Measurements from ENCODE around the gene KLF12.

The KLF12 gene

DNA sequence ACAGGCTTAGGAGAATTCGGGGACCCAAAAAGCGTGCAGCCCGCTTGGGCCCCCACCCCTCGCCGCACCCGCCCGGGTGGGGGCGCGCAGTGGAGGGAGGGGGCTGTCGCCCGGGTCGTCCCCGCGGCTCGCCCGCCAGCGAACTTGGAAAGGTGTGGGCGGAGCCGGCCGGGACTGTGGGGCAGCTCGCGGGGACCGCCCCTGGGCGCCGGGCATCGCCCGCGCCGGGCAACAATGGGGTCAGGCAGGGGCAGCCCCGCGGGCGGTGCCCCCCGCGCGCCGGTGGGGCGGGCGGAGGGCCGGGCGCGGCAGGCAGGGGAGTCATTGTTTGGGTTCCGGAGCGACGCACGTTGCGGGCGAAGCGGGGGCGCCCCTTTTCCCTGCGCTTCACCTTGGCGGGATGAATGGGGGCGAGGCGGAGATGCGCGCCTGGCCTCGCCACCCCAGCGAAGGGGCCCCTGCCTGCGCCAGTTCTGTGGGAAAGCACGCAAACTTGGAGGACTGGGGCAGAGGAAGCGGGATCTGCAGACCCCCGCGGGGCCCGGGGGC is 647 bp upstream of the KLF12 start:
- DNase-seq (ENCODE audit: low read depth) = peak; percentile 62

DNA sequence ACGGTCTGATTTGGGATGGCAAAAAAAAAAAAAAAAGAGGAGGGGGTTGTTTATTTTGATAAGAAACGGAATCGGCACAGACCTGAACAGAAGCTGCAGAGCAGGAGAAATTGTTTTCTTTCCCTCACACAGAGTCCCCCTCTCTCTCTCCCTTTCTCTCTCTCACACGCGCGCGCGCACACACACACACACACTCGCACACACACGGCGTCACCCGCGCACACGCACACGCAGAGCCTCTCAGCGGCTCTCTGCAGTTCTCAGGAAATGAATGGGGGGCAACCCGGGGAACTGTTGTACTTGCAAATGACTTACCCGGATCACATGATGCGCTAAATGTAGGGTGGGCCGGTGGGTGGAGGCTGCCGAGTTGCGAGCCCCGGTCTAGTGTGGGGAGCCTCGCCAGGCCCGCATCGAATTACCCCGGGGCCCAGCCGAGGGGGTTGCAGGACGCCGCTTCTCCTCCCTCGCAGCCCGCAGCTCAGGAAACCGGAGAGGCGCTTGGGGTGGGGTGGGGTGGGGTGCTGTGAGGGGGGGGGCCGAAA is 475 bp downstream of the KLF12 start:
- peak; percentile 87 for DNase-seq (ENCODE audit: low read depth)

- peak; percentile 20 for DNase-seq (ENCODE audit: low read depth)
Observed at GRCh38 chr13:74132776-74133656, 1.2 kb downstream of the KLF12 start.

DNA sequence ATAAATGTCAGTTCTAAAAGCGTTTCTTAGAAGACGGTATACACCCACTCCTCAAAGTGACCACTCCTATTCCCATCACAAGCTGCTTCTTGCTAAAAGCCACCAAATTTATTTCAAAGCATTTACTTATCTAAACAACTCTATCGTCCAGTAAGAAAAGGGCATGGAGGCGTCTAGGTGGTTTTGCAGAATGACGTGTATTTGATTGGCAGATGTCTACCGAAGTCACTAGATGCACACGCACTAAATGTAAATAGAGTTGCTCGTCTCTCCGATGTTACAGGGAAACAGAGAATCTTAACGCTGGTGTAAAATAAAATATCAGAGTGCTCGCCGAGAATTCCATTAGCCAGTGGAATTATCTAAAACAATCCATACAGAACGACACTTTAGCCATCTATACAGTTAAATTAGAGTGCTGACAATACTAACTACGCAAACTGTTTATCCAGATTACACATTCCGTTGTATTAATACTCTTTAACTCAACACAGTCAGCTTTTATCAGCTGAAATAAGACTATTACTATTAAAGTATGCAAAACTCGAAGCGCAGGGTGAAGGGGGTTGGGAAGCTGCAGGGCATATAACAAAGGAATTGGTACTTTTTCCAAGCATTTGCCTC is 1.9 kb downstream of the KLF12 start:
- peak; percentile 39 for DNase-seq (ENCODE audit: low read depth)

GRCh38 chr13:74131227-74131626 is 3.0 kb downstream of the KLF12 start:
- DNase-seq (ENCODE audit: low read depth) = no peak

GRCh38 chr13:74129500-74130191 is 4.6 kb downstream of the KLF12 start:
- DNase-seq (ENCODE audit: low read depth) = peak; percentile 14

DNA sequence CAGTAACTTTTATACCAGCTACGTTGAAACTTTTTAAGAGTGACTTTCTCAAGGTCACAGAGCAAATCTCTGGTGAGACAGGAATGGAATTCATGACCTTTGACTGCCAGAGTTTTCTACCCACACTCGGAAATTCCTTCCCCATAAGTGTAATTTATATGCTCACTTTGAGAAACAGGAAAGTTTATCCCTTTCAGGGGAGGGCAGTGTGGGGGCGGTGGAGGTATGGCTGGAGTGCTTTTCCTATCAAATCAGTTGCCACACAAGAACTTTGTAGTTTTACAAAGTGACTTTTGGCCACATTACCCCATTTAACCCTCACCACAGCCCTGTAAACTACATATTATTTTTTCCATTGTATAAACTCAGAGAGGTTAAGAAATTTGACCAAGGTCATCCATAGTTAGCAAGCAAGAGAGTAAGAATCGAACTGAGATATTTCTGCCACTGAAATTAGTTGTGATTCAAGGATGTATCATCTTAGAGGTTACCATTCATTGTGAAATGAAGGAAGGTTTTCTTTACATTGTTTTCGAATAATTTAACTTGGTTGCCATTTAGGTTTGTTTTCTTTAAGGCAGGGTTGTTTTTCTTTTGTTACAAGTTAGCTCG is 5.9 kb downstream of the KLF12 start:
- DNase-seq (ENCODE audit: low read depth) = no peak

DNA sequence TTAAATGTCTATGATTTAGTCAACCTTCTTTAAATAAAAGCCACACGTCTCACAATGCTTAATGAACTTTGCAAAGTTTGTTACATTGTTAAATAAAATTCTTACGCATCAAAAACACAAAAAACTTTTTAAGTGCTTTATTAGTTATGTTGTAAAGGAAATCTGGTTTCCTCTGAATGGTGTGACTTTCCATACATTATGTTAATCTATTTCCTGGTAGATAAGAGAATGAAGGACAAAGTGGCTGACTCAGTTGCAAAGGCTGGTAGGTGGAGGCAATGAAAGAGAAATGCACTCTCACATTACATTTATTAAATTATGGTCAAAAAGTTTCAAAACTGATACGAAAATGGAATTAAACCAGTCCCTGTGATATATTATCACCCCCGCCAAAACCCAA is 15.9 kb downstream of the KLF12 start:
- DNase-seq (ENCODE audit: low read depth) = no peak

DNA sequence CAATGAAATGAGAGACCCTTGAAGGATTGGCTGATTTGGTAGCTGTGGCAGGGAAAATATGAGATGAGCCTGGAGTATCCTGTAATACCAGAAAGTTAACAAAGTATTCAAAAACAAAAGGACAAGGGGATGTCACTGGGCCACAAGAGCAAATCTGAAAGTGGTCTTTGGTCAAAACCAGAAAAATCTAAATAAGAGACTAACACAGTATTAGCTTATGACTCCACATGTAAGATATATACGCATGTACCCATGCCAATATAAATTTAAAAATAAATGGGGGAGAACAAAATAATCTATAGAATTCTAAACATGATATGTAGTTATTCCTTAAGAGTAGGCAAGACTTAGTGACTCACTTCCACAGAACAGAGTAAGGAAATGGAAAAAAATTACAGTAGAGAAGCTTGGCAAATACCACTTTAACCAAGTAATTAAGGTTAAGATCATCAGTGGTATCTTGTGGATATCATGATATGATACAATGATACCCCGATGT is 16.9 kb downstream of the KLF12 start:
- DNase-seq (ENCODE audit: low read depth) = no peak

- DNase-seq (ENCODE audit: low read depth) = no peak
Observed at GRCh38 chr13:74115133-74115532, 19.1 kb downstream of the KLF12 start.

- no peak for DNase-seq (ENCODE audit: low read depth)
Observed at GRCh38 chr13:74114641-74115040, 19.6 kb downstream of the KLF12 start.

DNA sequence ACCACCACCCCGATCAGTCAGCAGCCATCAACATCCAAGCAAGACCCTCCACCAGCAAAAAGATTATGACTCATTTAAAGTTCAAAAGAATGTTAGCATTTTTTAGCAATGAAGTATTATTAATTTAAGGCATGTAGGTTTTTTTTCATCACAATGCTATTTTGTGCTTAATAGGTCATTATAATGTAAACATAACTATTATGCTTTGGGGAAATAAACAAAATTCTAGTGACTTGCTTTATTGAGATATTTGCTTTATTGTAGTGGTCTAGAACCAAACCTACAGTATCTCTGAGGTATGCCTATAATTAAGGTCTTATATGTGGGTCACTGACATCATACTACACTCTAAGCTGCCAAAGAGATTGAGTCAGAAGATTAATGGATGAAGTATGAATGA is 20.0 kb downstream of the KLF12 start:
- no peak for DNase-seq (ENCODE audit: low read depth)

- DNase-seq (ENCODE audit: low read depth) = no peak
Observed at GRCh38 chr13:74111901-74112824, 22.0 kb downstream of the KLF12 start.

GRCh38 chr13:74111399-74111798 is 22.8 kb downstream of the KLF12 start:
- DNase-seq (ENCODE audit: low read depth) = no peak

- no peak for DNase-seq (ENCODE audit: low read depth)
Observed at GRCh38 chr13:74110053-74110452, 24.2 kb downstream of the KLF12 start.

DNA sequence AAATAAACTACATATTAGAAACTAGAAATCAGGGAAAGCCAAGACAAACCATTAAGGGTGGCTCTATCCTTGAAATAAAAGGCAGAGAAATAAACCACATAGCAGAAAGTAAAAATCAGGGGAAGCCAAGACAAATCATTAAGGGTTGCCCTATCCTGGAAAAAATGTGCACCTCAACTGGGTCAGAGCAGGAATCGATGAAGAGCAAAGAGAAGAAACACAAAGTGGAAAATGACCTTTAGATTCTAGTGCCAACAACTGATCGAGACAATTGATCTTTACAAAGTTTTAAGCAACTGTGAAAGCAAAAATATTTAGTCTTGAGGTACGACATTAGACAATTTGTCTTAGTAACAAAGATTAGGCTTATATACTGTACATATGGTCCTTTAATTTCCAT is 26.6 kb downstream of the KLF12 start:
- DNase-seq (ENCODE audit: low read depth) = no peak

DNA sequence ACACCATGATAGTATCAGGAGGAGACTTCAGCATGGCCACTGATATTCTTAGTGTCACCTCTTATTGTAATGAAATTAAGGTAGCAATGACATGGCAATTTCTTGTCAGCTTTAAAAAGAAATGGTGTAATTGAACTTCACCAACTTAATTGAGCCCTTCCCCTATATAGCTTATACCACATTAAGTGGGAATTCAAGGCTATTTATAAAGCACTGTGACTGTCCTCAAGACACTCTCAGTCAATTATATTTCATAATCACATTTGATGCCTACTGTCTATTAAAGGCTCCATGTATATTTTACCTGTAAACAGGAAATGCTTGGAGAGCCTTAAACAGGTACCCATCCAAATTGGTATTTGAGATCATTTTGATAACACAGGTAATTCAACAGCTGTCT is 28.3 kb downstream of the KLF12 start:
- no peak for DNase-seq (ENCODE audit: low read depth)

GRCh38 chr13:74104661-74105275 is 29.4 kb downstream of the KLF12 start:
- no peak for DNase-seq (ENCODE audit: low read depth)

- no peak for DNase-seq (ENCODE audit: low read depth)
Observed at GRCh38 chr13:74103970-74104555, 30.1 kb downstream of the KLF12 start.

GRCh38 chr13:74103196-74103595 is 31.0 kb downstream of the KLF12 start:
- no peak for DNase-seq (ENCODE audit: low read depth)
